Measurements from ENCODE around the gene UBASH3A.

The UBASH3A gene

DNA sequence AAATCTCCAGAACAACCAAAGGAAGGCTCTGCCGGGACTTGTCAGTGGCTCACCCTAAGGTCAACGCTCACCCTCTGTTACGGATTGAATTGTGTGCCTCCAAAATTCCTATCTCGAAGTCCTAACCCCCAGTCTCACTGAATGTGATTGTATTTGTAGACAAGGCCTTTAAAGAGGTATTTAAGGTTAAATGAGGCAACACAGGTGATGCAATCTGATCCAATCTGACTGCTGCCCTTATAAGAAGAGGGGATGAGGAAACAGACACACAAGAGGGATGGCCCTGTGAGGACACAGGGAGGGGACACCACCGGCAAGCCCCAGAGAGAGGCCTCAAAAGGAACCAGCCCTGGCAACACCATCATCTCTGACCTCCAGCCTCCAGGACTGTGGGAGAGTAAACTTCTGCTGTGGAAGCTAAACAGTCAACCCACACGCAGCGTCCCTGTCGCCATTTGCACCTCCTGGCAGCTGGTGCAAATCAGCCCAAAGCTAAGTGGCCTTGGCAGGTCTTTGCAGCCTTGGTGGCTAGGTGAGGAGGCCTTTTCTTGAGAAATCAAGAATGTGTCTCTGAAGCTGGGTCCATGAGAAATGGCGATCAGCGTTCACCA, 24.2 kb downstream of the UBASH3A start:
- DNase-seq (ENCODE audit: low read depth) = no peak
- TF ChIP-seq, protein P1, sequence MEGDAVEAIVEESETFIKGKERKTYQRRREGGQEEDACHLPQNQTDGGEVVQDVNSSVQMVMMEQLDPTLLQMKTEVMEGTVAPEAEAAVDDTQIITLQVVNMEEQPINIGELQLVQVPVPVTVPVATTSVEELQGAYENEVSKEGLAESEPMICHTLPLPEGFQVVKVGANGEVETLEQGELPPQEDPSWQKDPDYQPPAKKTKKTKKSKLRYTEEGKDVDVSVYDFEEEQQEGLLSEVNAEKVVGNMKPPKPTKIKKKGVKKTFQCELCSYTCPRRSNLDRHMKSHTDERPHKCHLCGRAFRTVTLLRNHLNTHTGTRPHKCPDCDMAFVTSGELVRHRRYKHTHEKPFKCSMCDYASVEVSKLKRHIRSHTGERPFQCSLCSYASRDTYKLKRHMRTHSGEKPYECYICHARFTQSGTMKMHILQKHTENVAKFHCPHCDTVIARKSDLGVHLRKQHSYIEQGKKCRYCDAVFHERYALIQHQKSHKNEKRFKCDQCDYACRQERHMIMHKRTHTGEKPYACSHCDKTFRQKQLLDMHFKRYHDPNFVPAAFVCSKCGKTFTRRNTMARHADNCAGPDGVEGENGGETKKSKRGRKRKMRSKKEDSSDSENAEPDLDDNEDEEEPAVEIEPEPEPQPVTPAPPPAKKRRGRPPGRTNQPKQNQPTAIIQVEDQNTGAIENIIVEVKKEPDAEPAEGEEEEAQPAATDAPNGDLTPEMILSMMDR (IDR thresholded peaks at IDR 0.05; ENCODE audit: control insufficient read depth, insufficient read depth, low read depth, low read length, missing control alignments) = no peak
- H3K4me3 ChIP-seq (ENCODE audit: control insufficient read depth, low read depth, low read length) = no peak overlapping the region

DNA sequence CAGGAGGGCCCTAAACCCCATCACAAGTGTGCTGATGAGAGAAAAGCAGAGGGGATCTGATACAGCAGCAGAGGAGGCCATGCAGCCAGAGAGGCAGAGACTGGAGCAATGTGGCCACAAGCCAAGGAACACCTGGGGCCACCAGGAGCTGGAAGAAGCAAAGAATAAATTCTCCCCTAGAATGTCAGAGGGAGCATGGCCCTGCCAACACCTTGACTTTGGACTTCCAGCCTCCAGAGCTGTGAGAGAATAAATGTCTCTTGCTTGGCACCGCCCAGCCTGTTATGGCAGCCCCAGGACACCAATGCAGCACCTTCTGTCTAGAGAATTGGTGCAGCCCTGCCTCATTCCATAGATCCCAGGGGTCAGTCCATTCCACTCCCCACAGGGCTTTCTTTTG, 25.3 kb downstream of the UBASH3A start:
- DNase-seq (ENCODE audit: low read depth) = no peak
- no peak overlapping the region for H3K4me3 ChIP-seq (ENCODE audit: control insufficient read depth, low read depth, low read length)
- TF ChIP-seq, protein P1 (IDR thresholded peaks at IDR 0.05; ENCODE audit: control insufficient read depth, insufficient read depth, low read depth, low read length, missing control alignments) = no peak

DNA sequence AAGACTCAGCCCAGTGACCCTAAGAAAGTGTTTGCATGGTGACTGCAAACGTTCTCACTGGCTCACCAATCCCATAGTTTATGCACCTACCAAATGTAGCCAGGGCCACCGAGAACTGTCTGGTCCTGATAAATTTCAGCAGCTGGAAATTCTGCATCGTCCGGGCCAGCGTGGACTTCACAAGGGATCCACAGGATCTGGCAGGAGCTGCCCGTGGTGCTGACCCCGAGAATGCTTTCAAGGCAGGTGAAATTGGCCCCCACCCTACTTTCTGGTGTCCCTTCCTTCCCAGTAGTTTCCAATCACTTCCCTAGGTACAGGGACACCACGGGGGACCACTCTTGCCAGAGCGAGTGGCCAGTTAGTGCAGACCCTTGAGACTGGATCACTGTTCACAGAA, 26.2 kb downstream of the UBASH3A start:
- TF ChIP-seq, protein P1 (IDR thresholded peaks at IDR 0.05; ENCODE audit: control insufficient read depth, insufficient read depth, low read depth, low read length, missing control alignments) = no peak
- no peak for DNase-seq (ENCODE audit: low read depth)
- no peak overlapping the region for H3K4me3 ChIP-seq (ENCODE audit: control insufficient read depth, low read depth, low read length)

DNA sequence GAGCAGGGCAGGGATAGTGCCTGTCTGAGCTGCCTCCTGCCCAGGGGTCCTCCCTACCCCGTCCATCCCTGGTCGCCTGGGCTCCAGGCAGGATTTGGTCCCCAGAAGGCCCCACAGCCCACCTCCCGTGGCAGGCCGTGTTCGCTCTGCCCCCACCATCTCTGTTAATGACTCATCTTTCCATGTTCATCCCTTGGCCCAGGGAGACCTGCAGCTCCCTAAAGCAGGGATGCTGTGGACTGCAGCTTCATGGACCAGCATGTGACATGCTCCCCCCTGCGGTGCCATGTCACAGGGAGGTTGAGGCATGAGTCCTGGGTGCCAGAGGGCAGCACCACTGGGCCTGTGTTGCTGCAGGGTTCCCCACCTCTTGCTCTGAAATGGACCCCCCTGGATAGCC, 26.8 kb downstream of the UBASH3A start:
- TF ChIP-seq, protein P1 (IDR thresholded peaks at IDR 0.05; ENCODE audit: control insufficient read depth, insufficient read depth, low read depth, low read length, missing control alignments) = no peak
- DNase-seq (ENCODE audit: low read depth) = no peak
- H3K4me3 ChIP-seq (ENCODE audit: control insufficient read depth, low read depth, low read length) = no peak overlapping the region

DNA sequence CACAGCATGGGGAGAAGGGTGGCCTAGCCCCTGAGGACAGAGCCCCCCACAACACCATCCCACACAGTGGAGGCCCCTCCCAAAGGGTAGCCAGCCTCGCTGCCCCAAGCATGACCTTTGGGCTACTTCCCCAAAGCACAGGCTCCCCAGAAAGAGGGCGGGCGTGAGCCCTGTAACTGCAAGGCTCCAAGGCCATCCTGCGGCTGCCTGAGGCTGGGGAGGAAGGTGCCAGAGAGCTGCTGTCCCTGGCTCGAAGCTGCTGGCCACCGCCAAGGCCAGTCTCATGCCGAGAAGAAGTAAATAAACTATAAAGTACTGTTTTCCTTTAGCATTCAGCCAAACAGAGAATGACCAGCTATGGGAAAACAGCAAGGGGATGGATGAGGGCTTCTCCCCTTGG, 27.5 kb downstream of the UBASH3A start:
- TF ChIP-seq, protein P1 (IDR thresholded peaks at IDR 0.05; ENCODE audit: control insufficient read depth, insufficient read depth, low read depth, low read length, missing control alignments) = no peak
- no peak for DNase-seq (ENCODE audit: low read depth)
- H3K4me3 ChIP-seq (ENCODE audit: control insufficient read depth, low read depth, low read length) = no peak overlapping the region

DNA sequence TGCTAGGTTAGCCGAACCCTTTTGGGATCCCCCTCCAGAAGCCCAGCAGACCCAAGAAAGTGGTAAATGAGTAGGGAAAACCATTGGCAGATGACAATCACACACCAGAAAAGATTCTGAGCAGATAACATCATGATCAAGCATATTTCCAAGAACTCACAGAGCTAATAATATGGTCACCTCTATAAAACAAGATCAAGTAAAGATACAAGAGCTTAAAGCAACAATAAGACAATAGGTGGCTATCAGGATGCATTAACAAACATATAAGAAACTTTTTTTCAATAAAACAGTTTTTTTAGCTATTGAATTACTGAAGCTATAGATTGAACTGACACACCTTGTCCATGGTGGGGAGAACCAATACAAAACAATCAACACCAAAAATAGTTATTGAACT, 29.0 kb downstream of the UBASH3A start:
- DNase-seq (ENCODE audit: low read depth) = no peak
- TF ChIP-seq, protein P1 (IDR thresholded peaks at IDR 0.05; ENCODE audit: control insufficient read depth, insufficient read depth, low read depth, low read length, missing control alignments) = no peak

More for the DNA sequence above, 29.0 kb downstream of the UBASH3A start:
- no peak overlapping the region for H3K4me3 ChIP-seq (ENCODE audit: control insufficient read depth, low read depth, low read length)
